ENCODE data around the gene KRTAP1-5.
"Not testable (repeated sequence)": the region's sequence is repeated elsewhere in the genome, so short reads cannot be mapped to it uniquely, and the experiment has no call there.

The KRTAP1-5 gene, protein sequence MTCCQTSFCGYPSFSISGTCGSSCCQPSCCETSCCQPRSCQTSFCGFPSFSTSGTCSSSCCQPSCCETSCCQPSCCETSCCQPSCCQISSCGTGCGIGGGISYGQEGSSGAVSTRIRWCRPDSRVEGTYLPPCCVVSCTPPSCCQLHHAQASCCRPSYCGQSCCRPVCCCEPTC

DNA sequence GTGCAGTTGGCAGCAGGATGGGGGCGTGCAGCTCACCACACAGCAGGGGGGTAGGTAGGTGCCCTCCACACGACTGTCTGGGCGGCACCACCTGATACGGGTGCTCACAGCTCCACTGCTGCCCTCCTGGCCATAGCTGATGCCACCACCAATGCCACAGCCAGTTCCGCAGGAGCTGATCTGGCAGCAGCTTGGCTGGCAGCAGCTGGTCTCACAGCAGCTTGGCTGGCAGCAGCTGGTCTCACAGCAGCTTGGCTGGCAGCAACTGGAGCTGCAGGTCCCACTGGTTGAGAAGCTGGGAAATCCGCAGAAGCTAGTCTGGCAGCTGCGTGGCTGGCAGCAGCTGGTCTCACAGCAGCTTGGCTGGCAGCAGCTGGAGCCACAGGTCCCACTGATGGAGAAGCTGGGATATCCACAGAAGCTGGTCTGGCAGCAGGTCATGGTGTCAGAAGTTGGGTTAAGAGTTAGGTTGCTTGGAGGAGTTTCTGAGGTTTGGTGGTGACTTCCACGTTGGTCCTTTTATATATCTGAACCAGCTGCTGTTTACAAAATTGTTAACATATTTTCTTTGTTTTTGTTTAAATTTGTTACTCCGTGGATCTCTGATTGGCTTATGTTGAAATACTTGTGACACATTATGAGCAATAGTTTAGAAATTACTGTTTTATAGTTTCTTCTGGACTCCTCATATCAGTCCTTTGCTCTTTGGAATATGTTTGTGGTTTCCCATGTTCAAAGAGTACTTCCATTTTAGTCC, at the start of gene KRTAP1-5:
Gene KRTAP1-5, minus strand, starts transcription at position 494 of the 757 bp plus-strand sequence. Its CDS starts 53 bp downstream, at position 441.
- DNase-seq (ENCODE audit: low read depth in 2 of 2, low spot score in 1 of 2) = no peak

- no peak for DNase-seq (ENCODE audit: low read depth in 2 of 2, low spot score in 1 of 2)
Observed at GRCh38 chr17:41076788-41077187, 49.8 kb upstream of the KRTAP1-5 start.

GRCh38 chr17:41073676-41074075, 46.7 kb upstream of the KRTAP1-5 start:
- no peak for DNase-seq (ENCODE audit: low read depth in 2 of 2, low spot score in 1 of 2)

DNA sequence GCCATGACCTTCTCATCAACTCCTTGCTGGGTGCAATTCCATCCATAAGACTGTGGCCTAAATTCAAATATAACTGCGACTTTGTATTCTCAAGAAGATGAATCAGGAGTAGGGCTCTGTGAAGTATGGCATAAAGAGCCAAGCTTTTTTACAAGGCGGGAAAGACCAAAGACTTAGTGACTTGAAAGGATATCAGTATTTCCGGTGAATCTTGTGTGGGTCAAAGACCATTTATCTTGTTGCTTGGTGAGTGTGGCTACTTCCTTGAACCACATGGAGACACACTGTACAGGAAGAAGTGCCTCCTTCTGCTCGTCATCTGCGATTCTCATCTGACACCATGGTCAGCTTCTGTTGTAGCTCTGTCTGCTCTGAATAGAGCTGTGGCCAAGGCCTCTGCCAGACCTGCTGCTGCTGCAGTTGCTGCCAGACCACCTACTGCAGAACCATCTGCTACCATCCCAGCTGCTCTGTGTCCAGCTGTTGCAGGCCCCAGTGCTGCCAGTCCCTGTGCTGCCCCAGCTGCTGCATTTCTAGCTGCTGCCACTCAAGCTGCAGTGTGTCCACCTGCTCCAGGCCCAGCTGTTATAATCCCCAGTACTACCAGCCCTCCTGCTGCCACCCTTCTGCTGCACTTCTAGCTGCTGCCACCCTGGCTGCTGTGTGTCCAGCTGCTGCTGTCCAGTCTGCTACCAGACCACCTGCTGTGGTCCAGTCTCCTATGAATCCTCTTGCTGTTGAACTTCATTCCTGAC, 44.8 kb upstream of the KRTAP1-5 start:
- no peak for DNase-seq (ENCODE audit: low read depth in 2 of 2, low spot score in 1 of 2)

- DNase-seq (ENCODE audit: low read depth in 2 of 2, low spot score in 1 of 2) = no peak
Observed at GRCh38 chr17:41069031-41069430, 42.0 kb upstream of the KRTAP1-5 start.

DNA sequence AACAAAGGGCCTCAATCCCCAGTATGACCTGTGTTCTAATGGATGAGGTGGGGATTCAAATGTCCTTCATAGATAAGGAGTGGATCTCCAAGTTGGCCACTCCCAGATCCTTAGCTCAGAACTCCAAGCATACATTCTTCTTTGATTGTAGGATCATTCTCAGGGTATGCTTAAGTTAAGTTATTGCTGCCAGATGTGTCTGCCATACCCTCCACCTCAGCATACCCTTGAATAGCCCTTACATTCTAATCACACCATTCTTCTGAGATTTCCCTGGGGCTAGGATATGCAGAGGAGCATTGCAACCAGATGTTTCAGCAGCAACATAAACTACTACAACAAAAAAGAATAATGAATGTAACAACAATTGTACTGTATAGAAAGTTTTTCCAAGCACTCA, 40.3 kb upstream of the KRTAP1-5 start:
- DNase-seq (ENCODE audit: low read depth in 2 of 2, low spot score in 1 of 2) = no peak

GRCh38 chr17:41065829-41066624, 39.0 kb upstream of the KRTAP1-5 start, which contains the start of gene KRTAP2-4:
Gene KRTAP2-4 (minus strand): TSS chr17:41065879. CDS start chr17:41065845, 34 bp downstream.
- DNase-seq (ENCODE audit: low read depth in 2 of 2, low spot score in 1 of 2) = no peak

- DNase-seq (ENCODE audit: low read depth in 2 of 2, low spot score in 1 of 2) = not testable (repeated sequence)
Observed at GRCh38 chr17:41065016-41065689, 38.1 kb upstream of the KRTAP1-5 start.

DNA sequence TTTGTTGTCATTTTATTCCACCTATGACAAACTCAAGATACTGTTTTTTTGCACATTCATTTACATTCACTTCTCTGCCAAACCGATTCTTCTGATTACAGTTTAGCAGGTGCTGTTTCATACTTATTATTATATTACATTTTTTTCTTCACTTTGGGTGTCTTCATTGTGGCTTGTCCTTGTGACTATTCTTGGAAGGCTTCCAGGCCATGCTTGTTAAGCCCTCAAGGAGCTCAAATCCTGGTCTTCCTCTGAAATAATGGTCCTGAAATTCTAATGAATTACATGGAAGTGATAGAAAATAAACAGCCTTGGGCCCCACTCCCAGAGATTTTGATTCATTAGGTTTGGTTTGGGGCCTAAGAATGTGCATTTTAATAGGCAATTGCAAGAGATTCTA, 37.3 kb upstream of the KRTAP1-5 start:
- no peak for DNase-seq (ENCODE audit: low read depth in 2 of 2, low spot score in 1 of 2)

- no peak for DNase-seq (ENCODE audit: low read depth in 2 of 2, low spot score in 1 of 2)
Observed at GRCh38 chr17:41063449-41063848, 36.4 kb upstream of the KRTAP1-5 start.

- no peak for DNase-seq (ENCODE audit: low read depth in 2 of 2, low spot score in 1 of 2)
Observed at GRCh38 chr17:41061964-41062363, 35.0 kb upstream of the KRTAP1-5 start.

DNA sequence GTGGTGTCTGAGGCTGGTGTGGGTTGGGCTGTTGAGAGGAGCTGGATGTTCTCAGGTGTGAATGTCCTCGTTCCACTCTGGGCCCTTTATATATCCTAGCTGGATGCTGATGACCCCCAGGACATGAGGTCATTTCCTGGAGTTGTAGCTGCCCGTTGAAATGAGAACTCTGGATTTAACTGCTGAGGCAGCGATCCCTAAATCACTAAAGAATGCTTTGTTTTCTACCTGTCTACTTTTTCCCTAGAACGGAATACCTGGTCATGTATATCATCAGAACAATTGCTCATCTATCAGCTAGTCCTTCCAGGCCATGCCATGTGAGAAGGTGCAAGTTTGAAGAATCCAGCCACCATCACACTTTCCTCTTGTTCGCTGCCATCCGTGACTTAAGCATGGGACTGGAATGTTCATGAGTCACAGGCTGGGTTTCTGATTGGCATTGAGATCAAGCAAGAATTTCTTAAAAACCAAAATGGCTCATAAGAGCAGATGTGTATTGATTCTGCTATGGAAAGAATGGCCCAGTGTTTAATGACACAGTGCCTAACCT, 33.1 kb upstream of the KRTAP1-5 start, which contains the start of gene KRTAP2-3:
Gene KRTAP2-3, minus strand, starts transcription at position 63 of the 553 bp plus-strand sequence. CDS start 64 bp downstream, outside the sequence.
- no peak for DNase-seq (ENCODE audit: low read depth in 2 of 2, low spot score in 1 of 2)

- not testable (repeated sequence) for DNase-seq (ENCODE audit: low read depth in 2 of 2, low spot score in 1 of 2)
Observed at GRCh38 chr17:41059276-41060051, 32.5 kb upstream of the KRTAP1-5 start.

- DNase-seq (ENCODE audit: low read depth in 2 of 2, low spot score in 1 of 2) = no peak
Observed at GRCh38 chr17:41058741-41059140, 31.7 kb upstream of the KRTAP1-5 start.

- DNase-seq (ENCODE audit: low read depth in 2 of 2, low spot score in 1 of 2) = no peak
Observed at GRCh38 chr17:41057547-41057946, 30.5 kb upstream of the KRTAP1-5 start.

DNA sequence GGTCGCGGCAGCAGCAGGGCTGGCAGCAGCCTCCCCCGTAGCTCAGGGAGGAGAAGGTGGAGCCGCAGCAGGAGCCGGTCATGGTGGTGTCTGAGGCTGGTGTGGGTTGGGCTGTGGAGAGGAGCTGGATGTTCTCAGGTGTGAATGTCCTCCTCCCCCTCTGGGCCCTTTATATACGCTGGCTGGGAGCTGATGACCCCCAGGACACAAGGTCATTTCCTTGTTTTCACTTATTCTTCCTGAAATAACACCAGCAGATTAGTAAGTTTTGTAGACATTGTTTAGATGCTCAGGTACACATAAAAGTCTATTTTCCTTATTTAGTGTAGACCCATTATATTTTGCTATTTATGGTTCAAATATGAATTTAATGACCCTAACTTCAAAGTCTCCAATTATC, 28.1 kb upstream of the KRTAP1-5 start, which contains the start of gene KRTAP2-2:
Gene KRTAP2-2, minus strand, starts transcription at position 101 of the 400 bp plus-strand sequence. Its CDS starts 19 bp downstream, at position 82.
- DNase-seq (ENCODE audit: low read depth in 2 of 2, low spot score in 1 of 2) = not testable (repeated sequence)

- not testable (repeated sequence) for DNase-seq (ENCODE audit: low read depth in 2 of 2, low spot score in 1 of 2)
Observed at GRCh38 chr17:41054556-41054955, 27.5 kb upstream of the KRTAP1-5 start.

DNA sequence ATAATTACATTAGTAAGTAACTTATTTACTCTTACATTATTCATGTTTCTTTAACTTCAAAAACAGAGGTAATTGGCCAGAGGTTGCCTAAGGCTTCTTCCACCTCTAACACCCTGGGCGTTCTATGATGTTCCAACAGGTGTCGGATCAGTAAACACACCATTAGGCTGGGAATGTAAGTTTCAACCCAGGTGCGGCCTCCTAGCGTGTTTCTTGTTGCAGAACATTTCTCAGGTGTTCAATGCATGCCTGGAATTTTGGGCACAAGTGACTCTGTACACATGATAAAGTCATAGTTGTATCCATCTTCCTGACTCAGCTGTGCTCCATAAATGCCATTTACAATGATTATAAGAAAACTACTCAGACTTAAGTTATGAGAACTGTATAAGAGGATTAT, 27.0 kb upstream of the KRTAP1-5 start:
- no peak for DNase-seq (ENCODE audit: low read depth in 2 of 2, low spot score in 1 of 2)

- no peak for DNase-seq (ENCODE audit: low read depth in 2 of 2, low spot score in 1 of 2)
Observed at GRCh38 chr17:41052566-41052965, 25.6 kb upstream of the KRTAP1-5 start.

All from stimulated activated CD8-positive, alpha-beta memory T cell treated with anti-CD3 and anti-CD28 coated beads, Interleukin-4, amount 100 ng/mL, for 1 hour (primary cell).